EH (cell line): ENCODE results near the gene IKBKG.
"Not testable (repeated sequence)": the region's sequence is repeated elsewhere in the genome, so short reads cannot be mapped to it uniquely, and the experiment has no call there.

ENCODE experiments used
- DNase-seq: peaks from one replicate; pipeline ENCODE4 v3.0.0-alpha.2; 2015; ENCODE audit warnings: low read depth

IKBKG gene

GRCh38 chrX:154605566-154605965 is 58.1 kb downstream of the IKBKG start:
- DNase-seq = no peak

GRCh38 chrX:154607370-154607769 is 60.0 kb downstream of the IKBKG start:
- no peak for DNase-seq

GRCh38 chrX:154607976-154608375 is 60.6 kb downstream of the IKBKG start:
- not testable (repeated sequence) for DNase-seq

GRCh38 chrX:154608823-154609222 is 61.4 kb downstream of the IKBKG start:
- not testable (repeated sequence) for DNase-seq

GRCh38 chrX:154611146-154611545 is 63.7 kb downstream of the IKBKG start:
- DNase-seq = not testable (repeated sequence)

GRCh38 chrX:154613586-154613985 is 66.2 kb downstream of the IKBKG start:
- DNase-seq = not testable (repeated sequence)
